ENCODE data around the gene TMEM245. TPM values are rescaled to one million over a fixed set of nuclear protein-coding genes. Genes with fewer than 3 reads are reported as not detected.

The TMEM245 gene
- total and polyA plus RNA-seq, 2 of the 13 experiments (the other 11 are each of a cell fraction or from before 2014, with no cell fraction given), result 53.5 to 55.4 TPM

GRCh38 chr9:109064963-109065702 lies 54.6 kb downstream of the TMEM245 start (continued):
- no peak for TF ChIP-seq ZNF18 (CRISPR knock-in tag; IDR thresholded peaks at IDR 0.05; ENCODE audit: insufficient replicate concordance)

- intact Hi-C loops (cut with micrococcal nuclease; ENCODE audit: unreplicated experiment) (no loop called here), in situ Hi-C loops (cut with HindIII; ENCODE audit: extremely low pct_ligation_motif_present, low pct_unique_long_range_greater_than_20kb) (no loop called here)
- no peaks in the 10 kb centered on the region for H3K79me2 ChIP-seq (ENCODE audit: insufficient read depth, low read length)
- peaks cover 11 to 67% of the 10 kb centered on the region in 2 experiments for H3K36me3 ChIP-seq (replicated peaks in 1 of 2; ENCODE audit: control insufficient read depth in 1 of 2, insufficient read depth in 2 of 2, low read length in 2 of 2)
- DNase-seq (ENCODE audit: low spot score) (no peak), ATAC-seq (no peak), FAIRE-seq (no peak)
- no peak overlapping the region for H3K27ac ChIP-seq (ENCODE audit: extremely low read length, insufficient read depth, low read length)
- no peak overlapping the region for H3K4me3 ChIP-seq (replicated peaks in 1 of 3; ENCODE audit: insufficient read depth in 1 of 3, low read depth in 2 of 3, low read length in 3 of 3)
- ChIA-PET POLR2A (no interaction called here), CTCF (ENCODE audit: low intra/inter-chr PET ratio, low total read pairs) (no interaction called here)
- WGBS (ENCODE audit: low lambda C conversion rate), result 97% methylated on average over 2 of the region's 2 CpGs
- H3K9ac ChIP-seq (ENCODE audit: insufficient read depth, low read depth, low read length), result no peak overlapping the region
- H3K4me1 ChIP-seq (ENCODE audit: insufficient read depth, low read length), result no peaks in the 10 kb centered on the region
- no peaks in the 10 kb centered on the region for H3K27me3 ChIP-seq (ENCODE audit: control insufficient read depth in 1 of 2, insufficient read depth in 2 of 2, low read length in 2 of 2)
- H3K9me3 ChIP-seq (ENCODE audit: low read length), result no peaks in the 10 kb centered on the region
- H2AFZ ChIP-seq (ENCODE audit: low read length), result no peak overlapping the region
- no peaks in the 10 kb centered on the region for H4K20me1 ChIP-seq (ENCODE audit: insufficient read depth, low read length)
- no peak overlapping the region for H3K4me2 ChIP-seq (ENCODE audit: low read depth, low read length)
- no TSS peak for BruUV-seq (replicated peaks)
- no peak for TF ChIP-seq FOXK1 (CRISPR knock-in tag; IDR thresholded peaks at IDR 0.05; ENCODE audit: borderline replicate concordance, low read depth)
- TF ChIP-seq ZNF34 (CRISPR knock-in tag; IDR thresholded peaks at IDR 0.05; ENCODE audit: borderline replicate concordance), result no peak
- no peak for TF ChIP-seq ZNF383 (CRISPR knock-in tag; IDR thresholded peaks at IDR 0.05; ENCODE audit: borderline replicate concordance)
Measured at GRCh38 chr9:109063760-109064159, 56.0 kb downstream of the TMEM245 start.

Data from HepG2 (cell line).